Astrocyte (in vitro differentiated cells and primary cell): ENCODE results near the gene ALDH16A1.

ENCODE experiments used
- EZH2 ChIP-seq: IDR thresholded peaks from 2 replicates; pipeline ENCODE4 v1.6.1; 2012; ENCODE audit warnings: mild to moderate bottlenecking, low read length, inconsistent platforms; ENCODE audit not compliant: insufficient read depth
- TF ChIP-seq, protein P1 (sequence below): IDR thresholded peaks from 2 replicates; pipeline ENCODE4 v1.5.1; 2011; ENCODE audit warnings: low read depth, mild to moderate bottlenecking, inconsistent platforms, low read length, moderate library complexity; ENCODE audit not compliant: insufficient read depth

DNA sequence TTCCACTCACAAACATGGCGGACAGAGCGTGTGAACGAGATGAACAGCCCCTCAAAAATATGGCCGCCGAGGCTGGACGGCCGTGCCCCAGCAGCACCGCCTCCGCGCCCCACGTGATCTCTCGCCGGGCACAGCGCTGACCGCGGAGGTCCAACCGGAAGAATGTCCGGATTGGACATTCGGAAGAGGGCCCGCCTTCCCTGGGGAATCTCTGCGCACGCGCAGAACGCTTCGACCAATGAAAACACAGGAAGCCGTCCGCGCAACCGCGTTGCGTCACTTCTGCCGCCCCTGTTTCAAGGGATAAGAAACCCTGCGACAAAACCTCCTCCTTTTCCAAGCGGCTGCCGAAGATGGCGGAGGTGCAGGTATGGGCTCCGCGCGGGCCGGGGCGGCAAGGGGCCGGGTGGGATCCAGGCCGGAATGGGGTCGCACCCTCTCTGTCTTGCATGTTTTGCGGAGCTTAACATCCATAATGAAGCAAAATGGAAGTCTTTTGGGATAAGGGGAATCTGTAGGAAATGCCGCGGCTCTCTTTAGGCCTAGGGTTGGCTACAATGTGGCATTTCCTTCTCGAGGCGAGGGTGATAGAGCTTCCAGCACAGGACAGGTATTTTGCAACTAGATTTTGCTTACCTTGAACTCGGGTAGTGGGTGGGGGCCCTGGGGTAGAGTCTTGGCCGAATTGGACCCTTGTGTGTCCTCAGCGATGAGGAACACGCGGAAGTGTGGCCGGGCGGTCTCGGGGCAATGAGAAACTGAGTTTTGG, 34.4 kb downstream of the ALDH16A1 start, which contains the start of gene RPL13A:
- no peak for TF ChIP-seq EZH2
- TF ChIP-seq, protein P1, sequence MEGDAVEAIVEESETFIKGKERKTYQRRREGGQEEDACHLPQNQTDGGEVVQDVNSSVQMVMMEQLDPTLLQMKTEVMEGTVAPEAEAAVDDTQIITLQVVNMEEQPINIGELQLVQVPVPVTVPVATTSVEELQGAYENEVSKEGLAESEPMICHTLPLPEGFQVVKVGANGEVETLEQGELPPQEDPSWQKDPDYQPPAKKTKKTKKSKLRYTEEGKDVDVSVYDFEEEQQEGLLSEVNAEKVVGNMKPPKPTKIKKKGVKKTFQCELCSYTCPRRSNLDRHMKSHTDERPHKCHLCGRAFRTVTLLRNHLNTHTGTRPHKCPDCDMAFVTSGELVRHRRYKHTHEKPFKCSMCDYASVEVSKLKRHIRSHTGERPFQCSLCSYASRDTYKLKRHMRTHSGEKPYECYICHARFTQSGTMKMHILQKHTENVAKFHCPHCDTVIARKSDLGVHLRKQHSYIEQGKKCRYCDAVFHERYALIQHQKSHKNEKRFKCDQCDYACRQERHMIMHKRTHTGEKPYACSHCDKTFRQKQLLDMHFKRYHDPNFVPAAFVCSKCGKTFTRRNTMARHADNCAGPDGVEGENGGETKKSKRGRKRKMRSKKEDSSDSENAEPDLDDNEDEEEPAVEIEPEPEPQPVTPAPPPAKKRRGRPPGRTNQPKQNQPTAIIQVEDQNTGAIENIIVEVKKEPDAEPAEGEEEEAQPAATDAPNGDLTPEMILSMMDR, result no peak
